ENCODE measurements around the gene ZNF467. TPM values are rescaled to one million over a fixed set of nuclear protein-coding genes. Genes with fewer than 3 reads are reported as not detected.

The ZNF467 gene
- total and polyA plus RNA-seq, 2 of the 8 experiments (the other 6 are each of a cell fraction or from before 2014, with no cell fraction given) = 0.50 to 0.51 TPM

GRCh38 chr7:149795126-149795525 lies 21.7 kb upstream of the ZNF467 start:
- Histone ChIP-seq H3K36me3 (ENCODE audit: control insufficient read depth in 2 of 4, insufficient read depth in 4 of 4, low read length in 3 of 4) (no peaks in the 10 kb centered on the region), H4K91ac (replicated peaks; ENCODE audit: insufficient read length, low read length) (no peak overlapping the region), H3K14ac (ENCODE audit: insufficient read length) (no peak overlapping the region), H2AK5ac (ENCODE audit: low read depth, low read length) (no peak overlapping the region), H4K5ac (ENCODE audit: insufficient read length, low read depth, low read length) (no peak overlapping the region), H3K18ac (ENCODE audit: extremely low read depth, low read length) (no peak overlapping the region), H3K4me3 (ENCODE audit: extremely low read depth in 1 of 4, insufficient read depth in 2 of 4, low read depth in 3 of 4, low read length in 4 of 4) (no peak overlapping the region), H3K27ac (ENCODE audit: low read depth, low read length) (no peak overlapping the region), H3K9me3 (ENCODE audit: insufficient read depth in 2 of 2, low read depth in 1 of 2, low read length in 1 of 2) (no peaks in the 10 kb centered on the region), H3K23me2 (ENCODE audit: low read depth, low read length) (peaks cover 2% of the 10 kb centered on the region; the same call in 1 of the 2 replicates), H3K79me1 (ENCODE audit: low read depth, low read length) (no peaks in the 10 kb centered on the region), H3K4me2 (ENCODE audit: insufficient read depth in 1 of 2, low read depth in 2 of 2, low read length in 2 of 2) (no peak overlapping the region), H3K79me2 (ENCODE audit: control insufficient read depth in 1 of 2, insufficient read depth in 2 of 2, low read length in 2 of 2) (no peaks in the 10 kb centered on the region), H2BK120ac (replicated peaks; ENCODE audit: low read depth, low read length) (no peak overlapping the region), H2BK15ac (ENCODE audit: low read length) (no peak overlapping the region), H3K56ac (replicated peaks; ENCODE audit: insufficient read length, low read depth, low read length) (no peak overlapping the region), H4K8ac (ENCODE audit: extremely low read depth, insufficient read depth, low read length) (no peak overlapping the region), H2AFZ (ENCODE audit: low read length) (no peak overlapping the region), H3K4ac (replicated peaks; ENCODE audit: insufficient read length, low read depth, low read length) (no peak overlapping the region), H2BK12ac (ENCODE audit: low read depth, low read length) (no peak overlapping the region), H2BK5ac (ENCODE audit: low read depth, low read length) (no peak overlapping the region), H4K20me1 (replicated peaks in 1 of 2; ENCODE audit: control insufficient read depth in 1 of 2, insufficient read depth in 2 of 2, low read length in 2 of 2) (no peaks in the 10 kb centered on the region), H3K27me3 (replicated peaks in 1 of 4; ENCODE audit: control insufficient read depth in 3 of 4, extremely low read depth in 1 of 4, insufficient read depth in 3 of 4, low read length in 3 of 4) (peaks cover 3 to 14% (median 11%) of the 10 kb centered on the region in 4 experiments), H3K9ac (replicated peaks in 1 of 4; ENCODE audit: extremely low read depth in 1 of 4, low read depth in 3 of 4, low read length in 3 of 4) (no peak overlapping the region), H3K4me1 (replicated peaks in 1 of 4; ENCODE audit: control insufficient read depth in 3 of 4, insufficient read depth in 4 of 4, low read length in 3 of 4) (peaks cover 0 to 4% (median 0%) of the 10 kb centered on the region in 4 experiments; a peak in 2 of 7 replicates), H3K23ac (ENCODE audit: insufficient read length) (no peak overlapping the region), H2BK20ac (ENCODE audit: low read length) (no peak overlapping the region)
- TF ChIP-seq MAFK (IDR thresholded peaks at IDR 0.05; ENCODE audit: low read depth, low read length) (no peak), KDM1A (IDR thresholded peaks at IDR 0.05; ENCODE audit: borderline replicate concordance, low read length) (no peak), EGR1 (IDR thresholded peaks at IDR 0.05; ENCODE audit: borderline replicate concordance, low read depth, low read length) (no peak), KDM5A (IDR thresholded peaks at IDR 0.05; ENCODE audit: low read length) (no peak), GTF2F1 (IDR thresholded peaks at IDR 0.05; ENCODE audit: borderline replicate concordance, low read depth, low read length) (no peak), SP1 (IDR thresholded peaks at IDR 0.05; ENCODE audit: low read depth, low read length) (no peak), TCF12 (IDR thresholded peaks at IDR 0.05; ENCODE audit: low read depth, low read length) (no peak), KDM4A (IDR thresholded peaks at IDR 0.05; ENCODE audit: low read depth, low read length, severe bottlenecking) (no peak), SRF (IDR thresholded peaks at IDR 0.05; ENCODE audit: low read depth, low read length) (no peak), SAP30 (IDR thresholded peaks at IDR 0.05; ENCODE audit: insufficient read depth, insufficient replicate concordance, low read length) (no peak)
- no peak for FAIRE-seq
- 87% methylated on average over 8 of the region's 10 CpGs; no CpG with 5 or more reads in 1 of the 2 experiments for WGBS, 2 experiments (ENCODE audit: extremely low coverage in 1 of 2, insufficient coverage in 1 of 2, insufficient read length in 1 of 2, insufficient replicate concordance in 2 of 2, low coverage in 1 of 2, low lambda C conversion rate in 2 of 2, missing lambda C conversion rate in 1 of 2)
- no peak for DNase-seq (ENCODE audit: low read depth in 1 of 2, low spot score in 2 of 2)
- ChIA-PET POLR2A (ENCODE audit: partially characterized antibody) (interaction anchor here (0.9 to 1.3 kb wide), 2 partner anchors 10 to 13 kb away, joined by 3 read pairs; no protein-coding TSS in a partner anchor), CTCF (ENCODE audit: partially characterized antibody) (interaction anchor here (0.6 to 10.3 kb wide), 13 partner anchors 8 to 66 kb away, joined by 3 to 107 read pairs (median 9); no protein-coding TSS in a partner anchor)

Measured in H1 (cell line).